NT2/D1 (cell line): Measurements from ENCODE around the gene ANKRD42.

ENCODE experiments used
- SUZ12 ChIP-seq: IDR thresholded peaks from 2 replicates; pipeline ENCODE4 v1.6.1; 2011; ENCODE audit not compliant: insufficient read length, insufficient read depth; ENCODE audit errors: extremely low read depth
- YY1 ChIP-seq: IDR thresholded peaks from 2 replicates; pipeline ENCODE4 v1.6.1; 2011; ENCODE audit not compliant: insufficient read length, insufficient read depth
- ZNF274 ChIP-seq: IDR thresholded peaks from 2 replicates; pipeline ENCODE4 v1.6.1; 2011; ENCODE audit warnings: mild to moderate bottlenecking, low read depth, low read length

DNA sequence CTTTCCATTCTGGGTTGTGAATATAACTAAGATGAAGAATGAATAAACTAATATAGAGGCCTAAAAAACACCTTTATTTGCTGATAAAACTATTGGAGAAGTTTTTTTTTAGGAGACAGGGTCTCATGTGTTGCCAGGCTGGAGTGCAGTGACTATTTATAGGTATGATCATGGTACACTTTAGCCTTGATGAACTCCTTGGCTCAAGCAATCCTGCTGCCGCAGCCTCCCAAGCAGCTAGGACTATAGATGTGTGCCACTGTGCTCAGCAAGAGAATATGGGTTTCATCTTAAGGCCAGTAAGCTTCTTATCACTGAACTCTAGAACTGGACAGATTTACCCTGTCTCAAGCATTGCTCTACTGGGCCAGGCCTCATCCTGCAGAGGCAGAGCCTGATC is 66.0 kb downstream of the ANKRD42 start:
- TF ChIP-seq SUZ12 (no peak), ZNF274 (no peak), YY1 (no peak)
